ENCODE data around the gene NRXN3. TPM values are rescaled to one million over a fixed set of nuclear protein-coding genes. Genes with fewer than 3 reads are reported as not detected.

Gene NRXN3
- total and polyA plus RNA-seq, 4 donors, result 0.07 to 1.2 (median 0.23) TPM

GRCh38 chr14:78345131-78345744 lies 175.1 kb downstream of the NRXN3 start (continued):
- TF ChIP-seq ZBTB33 (IDR thresholded peaks at IDR 0.05) (no peak), FOXA2 (IDR thresholded peaks at IDR 0.05) (no peak), HNF4A (conservative IDR thresholded peaks at IDR 0.05) (no peak)

GRCh38 chr14:78346747-78347146 lies 176.6 kb downstream of the NRXN3 start:
- Histone ChIP-seq H3K27ac (ENCODE audit: low read depth in 1 of 2, low read length in 2 of 2) (no peak overlapping the region), H3K4me1 (ENCODE audit: control insufficient read depth in 4 of 4, insufficient read depth in 4 of 4, low read length in 3 of 4) (no peaks in the 10 kb centered on the region), H3K9ac (ENCODE audit: low read depth in 1 of 2, low read length in 2 of 2) (no peak overlapping the region), H3K9me3 (ENCODE audit: control insufficient read depth in 4 of 4, low read length in 3 of 4) (no peaks in the 10 kb centered on the region), H3K27me3 (ENCODE audit: control insufficient read depth in 4 of 4, insufficient read depth in 4 of 4, low read length in 3 of 4) (peaks cover 0 to 3% (median 1%) of the 10 kb centered on the region in 4 donors), H3K4me3 (ENCODE audit: low read depth in 1 of 3, low read length in 3 of 3) (no peak overlapping the region), H3K36me3 (ENCODE audit: control insufficient read depth in 4 of 4, insufficient read depth in 3 of 4, low read depth in 1 of 4, low read length in 3 of 4) (no peaks in the 10 kb centered on the region)
- WGBS, result 79% methylated on average over 5 of the region's 5 CpGs
- DNase-seq (ENCODE audit: low spot score), result no peak
- TF ChIP-seq, protein P1, sequence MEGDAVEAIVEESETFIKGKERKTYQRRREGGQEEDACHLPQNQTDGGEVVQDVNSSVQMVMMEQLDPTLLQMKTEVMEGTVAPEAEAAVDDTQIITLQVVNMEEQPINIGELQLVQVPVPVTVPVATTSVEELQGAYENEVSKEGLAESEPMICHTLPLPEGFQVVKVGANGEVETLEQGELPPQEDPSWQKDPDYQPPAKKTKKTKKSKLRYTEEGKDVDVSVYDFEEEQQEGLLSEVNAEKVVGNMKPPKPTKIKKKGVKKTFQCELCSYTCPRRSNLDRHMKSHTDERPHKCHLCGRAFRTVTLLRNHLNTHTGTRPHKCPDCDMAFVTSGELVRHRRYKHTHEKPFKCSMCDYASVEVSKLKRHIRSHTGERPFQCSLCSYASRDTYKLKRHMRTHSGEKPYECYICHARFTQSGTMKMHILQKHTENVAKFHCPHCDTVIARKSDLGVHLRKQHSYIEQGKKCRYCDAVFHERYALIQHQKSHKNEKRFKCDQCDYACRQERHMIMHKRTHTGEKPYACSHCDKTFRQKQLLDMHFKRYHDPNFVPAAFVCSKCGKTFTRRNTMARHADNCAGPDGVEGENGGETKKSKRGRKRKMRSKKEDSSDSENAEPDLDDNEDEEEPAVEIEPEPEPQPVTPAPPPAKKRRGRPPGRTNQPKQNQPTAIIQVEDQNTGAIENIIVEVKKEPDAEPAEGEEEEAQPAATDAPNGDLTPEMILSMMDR (IDR thresholded peaks at IDR 0.05; ENCODE audit: low read depth, low read length, missing input control), result no peak
- TF ChIP-seq FOXA2 (IDR thresholded peaks at IDR 0.05) (no peak), ZBTB33 (IDR thresholded peaks at IDR 0.05) (no peak), NR2F2 (IDR thresholded peaks at IDR 0.05) (no peak), RXRA (IDR thresholded peaks at IDR 0.05) (no peak), FOXA1 (IDR thresholded peaks at IDR 0.05) (no peak), ATF3 (IDR thresholded peaks at IDR 0.05) (no peak), EGR1 (IDR thresholded peaks at IDR 0.05; ENCODE audit: low read depth in 2 of 2) (no peak), GABPA (IDR thresholded peaks at IDR 0.05 in 1 of 2, conservative IDR thresholded peaks at IDR 0.05 in 1 of 2) (no peak)

DNA sequence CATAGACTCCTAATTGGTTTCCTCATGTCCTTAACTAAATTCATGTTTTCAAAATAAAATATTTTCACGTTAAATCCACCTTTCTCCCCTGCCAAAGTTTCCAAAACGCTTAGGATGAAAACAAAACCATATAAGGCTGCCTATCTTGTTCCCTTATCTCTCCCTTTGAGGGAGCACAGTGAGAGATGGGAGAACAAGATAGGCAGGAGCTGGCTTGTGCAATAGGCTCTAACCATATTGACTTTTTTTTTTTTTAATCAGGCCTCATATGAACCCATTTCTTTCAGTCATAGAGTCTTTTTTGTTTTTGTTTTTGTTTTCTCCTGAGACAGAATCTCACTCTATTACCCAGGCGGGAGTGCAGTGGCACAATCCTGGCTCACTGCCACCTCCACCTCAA lies 184.9 kb downstream of the NRXN3 start:
- no peaks in the 10 kb centered on the region for H3K4me1 ChIP-seq (ENCODE audit: control insufficient read depth in 4 of 4, insufficient read depth in 4 of 4, low read length in 3 of 4)
- H3K36me3 ChIP-seq (ENCODE audit: control insufficient read depth in 4 of 4, insufficient read depth in 3 of 4, low read depth in 1 of 4, low read length in 3 of 4), result no peaks in the 10 kb centered on the region
- TF ChIP-seq NR2F2 (IDR thresholded peaks at IDR 0.05) (no peak), FOXA1 (IDR thresholded peaks at IDR 0.05) (no peak), GABPA (IDR thresholded peaks at IDR 0.05 in 1 of 2, conservative IDR thresholded peaks at IDR 0.05 in 1 of 2) (no peak), TAF1 (conservative IDR thresholded peaks at IDR 0.05) (no peak), HNF4G (IDR thresholded peaks at IDR 0.05) (no peak), EGR1 (IDR thresholded peaks at IDR 0.05; ENCODE audit: low read depth in 2 of 2) (no peak), HNF4A (conservative IDR thresholded peaks at IDR 0.05) (no peak), ATF3 (IDR thresholded peaks at IDR 0.05) (no peak), JUND (IDR thresholded peaks at IDR 0.05) (no peak), FOXA2 (IDR thresholded peaks at IDR 0.05) (no peak), SP1 (IDR thresholded peaks at IDR 0.05) (no peak), YY1 (IDR thresholded peaks at IDR 0.05) (no peak)
- TF ChIP-seq, protein P1 (IDR thresholded peaks at IDR 0.05; ENCODE audit: low read depth, low read length, missing input control), result no peak
- 49% methylated on average over 3 of the region's 3 CpGs for WGBS
- no peaks in the 10 kb centered on the region for H3K27me3 ChIP-seq (ENCODE audit: control insufficient read depth in 4 of 4, insufficient read depth in 4 of 4, low read length in 3 of 4)
- H3K4me3 ChIP-seq (ENCODE audit: low read depth in 1 of 3, low read length in 3 of 3), result no peak overlapping the region
- no peak overlapping the region for H3K9ac ChIP-seq (ENCODE audit: low read depth in 1 of 2, low read length in 2 of 2)
- H3K9me3 ChIP-seq (ENCODE audit: control insufficient read depth in 4 of 4, low read length in 3 of 4), result no peaks in the 10 kb centered on the region
- H3K27ac ChIP-seq (ENCODE audit: low read depth in 1 of 2, low read length in 2 of 2), result no peak overlapping the region
- no peak for DNase-seq (ENCODE audit: low spot score)
